Anterior cingulate cortex (tissue), 58 donors: ENCODE measurements around the gene SPTLC2.
"Not testable (repeated sequence)": the region's sequence is repeated elsewhere in the genome, so short reads cannot be mapped to it uniquely, and the experiment has no call there.

ENCODE experiments used
- DNase-seq, 58 donors: peaks; one replicate each; lab custom pipeline; 2025; lab: John Stamatoyannopoulos, UW

The SPTLC2 gene

DNA sequence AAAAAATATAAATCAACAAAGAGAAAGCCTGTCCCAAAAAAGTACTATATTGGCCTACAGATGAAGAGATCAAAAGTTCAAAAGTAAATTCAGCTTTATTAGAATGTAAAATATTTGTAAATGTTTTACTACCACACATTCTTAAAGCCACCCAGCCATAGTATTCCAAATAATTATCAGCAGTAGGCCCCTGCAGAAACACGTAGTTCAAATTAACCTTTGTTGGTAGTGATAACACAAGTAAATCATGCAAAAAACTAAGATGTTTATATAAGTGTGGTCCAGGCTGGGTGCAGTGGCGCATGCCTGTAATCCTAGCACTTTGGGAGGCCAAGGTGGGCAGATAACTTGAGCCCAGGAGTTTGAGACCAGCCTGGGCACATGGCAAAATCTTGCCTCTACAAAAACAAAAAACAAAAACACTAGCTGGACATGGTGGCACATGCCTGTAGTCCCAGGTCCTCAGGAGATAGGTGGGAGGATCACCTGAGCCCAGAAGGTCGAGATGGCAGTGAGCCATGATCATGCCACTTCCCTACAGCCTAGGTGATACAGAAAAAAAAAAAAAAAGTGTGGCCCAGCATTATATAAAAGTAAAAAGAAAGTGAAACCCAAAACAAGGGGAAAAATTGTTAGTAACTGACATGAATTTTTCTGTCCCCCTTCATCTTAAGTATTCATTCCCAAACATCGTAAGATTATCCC, 17.9 kb downstream of the SPTLC2 start:
- no peak for DNase-seq

DNA sequence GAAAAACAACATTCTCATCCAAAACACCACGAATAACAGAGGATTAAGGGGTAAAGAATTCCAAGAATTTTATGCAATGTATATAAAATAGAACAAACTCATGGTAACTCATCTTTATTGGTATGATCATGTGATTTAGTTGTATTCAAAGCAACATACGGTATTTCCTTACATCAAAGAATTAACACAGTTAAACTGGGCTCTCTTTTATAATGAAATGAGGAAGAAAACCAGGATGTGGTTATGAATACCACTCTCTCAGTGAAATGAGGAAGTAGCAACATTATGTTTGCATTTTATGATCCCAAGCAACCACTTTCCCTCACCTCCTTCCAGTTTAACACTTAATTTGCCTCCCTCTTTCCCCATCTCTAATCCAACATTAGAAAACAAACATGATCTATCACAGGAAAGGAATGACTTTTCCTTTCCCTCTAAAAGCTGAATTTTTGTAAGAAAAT, 22.9 kb downstream of the SPTLC2 start:
- DNase-seq = no peak

- no peak for DNase-seq
These were observed 25.5 kb downstream of the SPTLC2 start for GRCh38 chr14:77590845-77591485.

DNA sequence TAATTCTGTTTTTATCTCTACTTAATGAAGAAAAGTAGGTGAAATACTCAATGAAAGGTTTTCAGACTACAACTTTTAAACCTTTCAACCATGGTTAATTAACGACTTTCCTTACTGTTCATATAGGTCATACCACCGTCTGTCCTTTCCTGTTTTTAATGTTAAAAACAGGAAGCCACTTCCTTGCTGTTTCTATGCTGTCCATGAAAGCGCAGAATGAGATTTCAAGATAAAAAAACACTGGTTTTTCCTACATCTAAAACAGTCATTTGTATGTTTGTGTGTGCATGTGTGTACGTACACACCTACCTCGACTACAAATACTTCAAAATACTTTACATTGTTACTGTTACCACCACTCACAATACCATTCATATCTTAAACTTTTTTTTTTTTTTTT, 27.3 kb downstream of the SPTLC2 start:
- no peak for DNase-seq

DNA sequence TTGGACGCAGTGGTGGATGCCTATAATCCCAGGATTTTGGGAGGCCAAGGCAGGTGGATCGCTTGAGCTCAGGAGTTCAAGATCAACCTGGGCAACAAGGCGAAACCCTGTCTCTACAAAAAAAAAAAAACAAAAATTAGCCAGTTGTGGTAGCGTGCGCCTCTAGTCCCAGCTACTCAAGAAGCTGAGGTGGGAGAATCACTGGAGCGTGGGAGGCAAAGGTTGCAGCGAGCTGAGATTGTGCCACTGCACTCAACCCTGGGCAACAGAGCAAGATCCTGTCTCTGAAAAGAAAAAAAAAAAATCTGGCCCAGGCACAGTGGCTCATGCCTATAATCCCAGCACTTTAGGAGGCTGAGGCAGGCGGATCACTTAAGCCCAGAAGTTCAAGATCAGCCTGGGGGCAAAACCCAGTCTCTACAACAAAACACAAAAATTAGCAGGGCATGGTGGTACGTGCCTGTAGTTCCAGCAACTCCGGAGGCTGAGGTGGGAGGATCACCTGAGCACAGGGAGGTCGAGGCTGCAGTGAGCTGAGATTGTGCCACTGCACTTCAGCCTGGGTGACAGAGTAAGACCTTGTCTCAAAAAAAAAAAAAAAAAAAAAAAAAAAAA, 27.9 kb downstream of the SPTLC2 start:
- DNase-seq = not testable (repeated sequence)

DNA sequence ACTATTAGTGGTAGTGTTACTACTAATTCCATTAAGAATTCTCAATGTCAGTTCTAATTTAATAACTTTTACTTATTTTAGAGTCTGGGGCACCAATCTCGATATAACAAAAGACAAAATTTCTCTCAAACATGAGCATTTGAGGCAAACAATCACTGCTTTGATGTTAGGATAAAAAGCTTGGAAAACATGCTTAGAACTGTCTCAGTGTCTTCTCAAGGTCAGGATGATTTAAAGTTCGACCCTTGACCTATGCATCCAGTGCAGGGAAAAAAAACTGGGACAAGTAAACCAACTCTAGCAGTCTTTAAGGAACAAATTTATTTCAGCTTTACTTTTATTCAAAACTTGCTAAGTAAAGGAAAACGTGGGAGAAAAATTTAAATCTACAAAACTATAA, 31.1 kb downstream of the SPTLC2 start:
- no peak for DNase-seq

DNA sequence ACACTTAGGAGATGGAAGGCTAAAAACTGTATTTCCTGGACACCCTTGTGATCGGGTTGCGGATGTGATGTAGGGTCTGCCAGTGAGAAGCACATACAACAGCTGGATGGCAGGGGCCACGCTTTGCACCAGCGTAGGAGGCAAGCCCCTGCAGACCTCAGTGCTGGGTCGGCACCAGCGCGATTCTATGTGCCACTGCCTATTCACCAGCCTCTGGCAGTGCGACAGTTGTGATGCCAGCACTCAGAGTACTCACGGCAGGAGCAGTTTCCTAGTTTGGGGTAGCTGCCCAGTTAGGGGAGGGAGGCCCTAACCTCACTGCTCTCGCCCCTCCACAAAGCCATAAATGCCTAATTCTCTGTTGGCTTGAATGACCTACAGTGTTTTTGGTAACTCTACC, 31.6 kb downstream of the SPTLC2 start:
- peak in 21 of 58 donors; percentile 2 to 47 (median 18) for DNase-seq

- no peak for DNase-seq
These were observed 32.8 kb downstream of the SPTLC2 start for GRCh38 chr14:77583657-77584056.

- no peak for DNase-seq
These were observed 33.9 kb downstream of the SPTLC2 start for GRCh38 chr14:77582511-77582910.

- no peak for DNase-seq
These were observed 35.4 kb downstream of the SPTLC2 start for GRCh38 chr14:77580964-77581505.

DNA sequence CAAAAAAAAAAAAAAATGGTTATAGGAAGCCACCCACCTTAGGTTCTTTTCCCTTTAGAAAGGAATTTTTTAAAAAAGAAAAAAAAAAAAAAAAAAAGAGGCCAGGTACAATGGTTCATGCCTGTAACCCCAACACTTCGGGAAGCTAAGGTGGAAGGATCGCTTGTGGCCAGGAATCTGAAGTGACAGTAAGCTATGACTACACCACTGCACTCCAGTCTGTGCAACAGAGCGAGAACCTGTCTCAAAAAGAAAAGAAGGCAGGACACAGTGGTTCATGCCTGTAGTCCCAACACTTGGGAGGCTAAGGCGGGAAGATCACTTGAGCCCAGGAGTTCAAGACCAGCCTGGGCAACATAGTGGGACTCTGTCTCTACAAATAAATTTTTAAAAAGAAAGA, 36.0 kb downstream of the SPTLC2 start:
- no peak for DNase-seq

GRCh38 chr14:77579780-77580179, 36.7 kb downstream of the SPTLC2 start:
- DNase-seq = no peak

DNA sequence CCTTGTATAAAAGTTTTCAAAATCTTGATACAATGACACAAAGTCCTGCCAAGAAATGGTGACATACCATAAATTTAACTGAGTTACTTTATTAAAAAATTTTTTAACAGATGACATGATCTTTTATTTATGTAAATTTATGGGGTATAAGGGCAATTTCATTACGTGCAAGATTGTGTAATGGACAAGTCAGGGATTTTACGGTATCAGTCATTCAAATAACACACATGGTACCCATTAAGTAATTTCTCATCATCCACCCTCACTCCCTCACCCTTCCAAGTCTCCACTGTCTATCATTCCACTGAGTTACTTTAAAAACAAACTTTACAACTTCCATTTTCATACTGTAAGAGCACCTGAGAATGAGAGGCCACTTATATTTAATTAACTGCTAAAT, 37.4 kb downstream of the SPTLC2 start:
- DNase-seq = no peak

- peak in 1 of 58 donors; percentile 32 for DNase-seq
These were observed 41.9 kb downstream of the SPTLC2 start for GRCh38 chr14:77574446-77575115.

- DNase-seq = no peak
These were observed 42.5 kb downstream of the SPTLC2 start for GRCh38 chr14:77573964-77574363.

DNA sequence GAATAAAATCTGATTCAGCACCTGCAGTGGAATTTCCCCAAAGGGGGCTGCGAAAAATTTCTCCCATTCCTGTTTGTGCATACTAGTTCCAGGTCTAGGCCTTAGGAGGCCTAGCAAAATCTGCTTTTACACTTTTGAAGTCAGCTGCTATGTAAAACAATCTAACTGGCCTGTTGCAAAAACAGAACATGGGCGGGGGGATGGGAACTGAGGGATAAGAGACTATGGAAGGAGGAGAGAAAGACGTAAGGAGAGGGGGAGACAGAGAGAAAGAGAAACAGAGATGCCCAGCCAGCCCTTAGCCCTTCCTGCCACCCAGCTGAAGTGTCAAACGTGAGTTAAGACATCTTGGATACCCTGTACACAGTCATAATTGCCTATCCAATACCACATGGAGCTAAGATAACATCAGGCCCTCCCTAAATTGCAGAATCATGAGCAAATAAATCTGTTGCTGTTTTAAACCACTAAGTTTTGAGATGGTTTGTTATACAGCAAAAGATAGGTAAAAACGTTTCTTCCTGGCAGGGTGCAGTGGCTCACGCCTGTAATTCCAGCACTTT, 45.6 kb downstream of the SPTLC2 start:
- no peak for DNase-seq

DNA sequence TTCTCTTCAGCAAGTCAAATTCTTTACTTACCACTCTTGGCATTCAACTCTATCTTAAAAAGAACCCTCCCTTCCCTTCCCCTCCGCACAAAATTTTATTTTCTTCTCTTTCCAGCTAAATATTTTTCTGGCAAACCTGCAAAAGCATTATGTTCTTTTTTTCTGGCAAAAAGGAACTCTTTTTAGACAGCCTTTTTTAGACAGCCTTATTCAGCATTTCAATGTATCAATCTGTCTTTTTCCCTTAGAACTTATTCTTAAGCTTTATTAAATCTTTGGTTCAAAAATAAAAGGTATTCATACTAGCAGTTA, 50.5 kb downstream of the SPTLC2 start:
- DNase-seq = no peak

GRCh38 chr14:77565289-77565993, 51.0 kb downstream of the SPTLC2 start:
- DNase-seq = no peak

GRCh38 chr14:77562681-77563080, 53.8 kb downstream of the SPTLC2 start:
- no peak for DNase-seq

- no peak for DNase-seq
These were observed 54.6 kb downstream of the SPTLC2 start for GRCh38 chr14:77561881-77562280.
